Suprapubic skin (tissue), 4 donors: ENCODE measurements around the gene TACR1. TPM values are rescaled to one million over a fixed set of nuclear protein-coding genes. Genes with fewer than 3 reads are reported as not detected.

Source experiments
- DNase-seq, 2 donors: peaks; one replicate each; pipeline ENCODE4 v3.0.0-alpha.2; 2019; ENCODE audit warnings: low spot score in 2 of 2
- H3K27ac ChIP-seq: fragments of 200-600 bp; sonication (generic); one replicate; pipeline ENCODE4 v1.5.1; 2019
- H3K27me3 ChIP-seq: fragments of 200-600 bp; sonication (generic); one replicate; pipeline ENCODE4 v1.5.1; 2019
- H3K36me3 ChIP-seq: fragments of 200-600 bp; sonication (generic); one replicate; pipeline ENCODE4 v1.5.1; 2019
- H3K4me1 ChIP-seq: fragments of 200-600 bp; sonication (generic); one replicate; pipeline ENCODE4 v1.5.1; 2019
- H3K4me3 ChIP-seq: fragments of 200-600 bp; sonication (generic); one replicate; pipeline ENCODE4 v1.5.1; 2019; ENCODE audit warnings: mild to moderate bottlenecking
- H3K9me3 ChIP-seq: fragments of 200-600 bp; sonication (generic); one replicate; pipeline ENCODE4 v1.5.1; 2019
- EP300 ChIP-seq: sonication (generic); formaldehyde crosslinking; IDR thresholded peaks from one replicate; pipeline ENCODE4 v1.6.1; 2017; ENCODE audit warnings: antibody characterized with exemption
- POLR2A ChIP-seq, 2 donors: fragments of 450-650 bp; IDR thresholded peaks; one replicate each; pipeline ENCODE4 v1.6.1; 2017; ENCODE audit warnings: antibody characterized with exemption in 2 of 2, mild to moderate bottlenecking in 2 of 2, moderate library complexity in 2 of 2
- POLR2AphosphoS5 ChIP-seq, 3 donors: sonication (generic); formaldehyde crosslinking; IDR thresholded peaks; one replicate each; pipeline ENCODE4 v1.6.1; 2017; ENCODE audit warnings: antibody characterized with exemption in 3 of 3
- WGBS: methylation state at CpG from one replicate; pipeline ENCODE4 v1.1.5; 2018; 5-methylcytosine and 5-hydroxymethylcytosine counted together
- total RNA-seq, 4 donors: library from RNA; depleted of rRNA; stranded (reverse); fragments of >200 nt; gene quantifications; one replicate each; pipeline ENCODE4 v1.1.0, GENCODE V29; 2016
- TF ChIP-seq, protein P1 (sequence below), 2 donors: fragments of 200-600 bp in 1 of 2; fragments of 450-650 bp in 1 of 2; sonication (generic) in 1 of 2; IDR thresholded peaks; one replicate each; pipeline ENCODE4 v1.5.1; 2016 to 2019; ENCODE audit warnings: antibody characterized with exemption in 2 of 2, mild to moderate bottlenecking in 1 of 2, moderate library complexity in 1 of 2

TACR1 gene
- total RNA-seq, 4 donors from 2014 or later = 0.55 to 4.8 (median 2.4) TPM

DNA sequence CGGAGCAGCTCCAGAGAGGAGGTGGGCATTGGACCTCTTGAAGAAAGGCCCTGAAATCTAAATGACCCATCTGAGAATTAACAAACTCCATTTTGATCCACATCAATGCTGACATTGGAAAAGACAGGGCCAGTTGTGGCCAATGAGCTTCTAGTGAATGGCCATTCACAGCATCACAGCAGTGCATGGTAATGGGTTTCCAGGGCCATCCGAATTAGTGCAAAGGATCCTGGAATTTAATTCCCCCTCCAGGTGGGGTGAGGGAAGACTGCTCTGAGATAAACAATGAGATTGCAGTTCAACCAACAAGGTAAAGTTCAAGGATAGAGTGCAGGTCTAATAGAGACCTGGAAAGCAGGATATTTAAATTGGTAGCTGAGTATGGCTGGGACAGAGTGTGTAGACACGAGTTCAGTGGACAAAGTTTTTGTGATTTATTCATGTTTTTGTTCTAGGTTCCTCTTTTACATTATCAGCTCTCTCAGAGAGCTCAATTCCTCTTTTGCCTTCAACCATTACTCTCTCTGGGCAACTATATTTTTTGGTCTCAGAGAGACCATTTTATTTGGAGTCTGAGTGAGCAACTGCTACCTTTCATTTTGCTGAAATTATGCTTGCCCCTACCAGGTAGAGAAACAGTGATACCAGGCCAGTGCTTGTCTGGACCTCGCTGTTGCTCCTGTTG is 5.0 kb downstream of the TACR1 start:
- H3K27me3 ChIP-seq = peaks cover 30% of the 10 kb centered on the region
- H3K4me1 ChIP-seq = peaks cover 7% of the 10 kb centered on the region
- no peak overlapping the region for H3K4me3 ChIP-seq
- TF ChIP-seq POLR2A (IDR thresholded peaks at IDR 0.05) = no peak
- no peaks in the 10 kb centered on the region for H3K9me3 ChIP-seq
- no peak overlapping the region for H3K27ac ChIP-seq
- H3K36me3 ChIP-seq = no peaks in the 10 kb centered on the region
- WGBS = 75% methylated on average over 4 of the region's 4 CpGs
- DNase-seq = no peak

DNA sequence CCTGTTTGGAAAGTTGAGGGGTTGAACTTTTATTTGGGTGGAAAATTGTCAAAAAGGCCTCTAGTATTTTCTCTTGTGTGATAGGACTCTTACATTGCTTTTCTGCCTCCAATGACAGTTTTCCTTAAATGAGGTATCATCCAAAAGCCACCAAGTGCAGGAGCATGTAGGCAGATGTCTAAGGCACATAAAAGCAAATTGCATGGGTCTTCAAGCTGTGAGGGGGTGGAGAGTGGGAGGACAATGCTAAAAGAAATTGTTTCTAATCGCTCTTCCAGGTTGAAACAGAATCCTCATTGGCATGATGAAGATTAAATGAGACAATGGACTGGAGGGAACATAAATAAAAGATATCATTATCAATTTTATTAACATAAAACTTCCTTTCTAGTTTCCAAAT is 6.8 kb downstream of the TACR1 start:
- Histone ChIP-seq H3K4me1 (no peaks in the 10 kb centered on the region), H3K9me3 (no peaks in the 10 kb centered on the region), H3K27me3 (peaks cover 12% of the 10 kb centered on the region), H3K36me3 (no peaks in the 10 kb centered on the region), H3K27ac (no peak overlapping the region), H3K4me3 (no peak overlapping the region)
- DNase-seq = no peak
- WGBS = 92% methylated on average over 1 of the region's 1 CpG
- TF ChIP-seq, protein P1, sequence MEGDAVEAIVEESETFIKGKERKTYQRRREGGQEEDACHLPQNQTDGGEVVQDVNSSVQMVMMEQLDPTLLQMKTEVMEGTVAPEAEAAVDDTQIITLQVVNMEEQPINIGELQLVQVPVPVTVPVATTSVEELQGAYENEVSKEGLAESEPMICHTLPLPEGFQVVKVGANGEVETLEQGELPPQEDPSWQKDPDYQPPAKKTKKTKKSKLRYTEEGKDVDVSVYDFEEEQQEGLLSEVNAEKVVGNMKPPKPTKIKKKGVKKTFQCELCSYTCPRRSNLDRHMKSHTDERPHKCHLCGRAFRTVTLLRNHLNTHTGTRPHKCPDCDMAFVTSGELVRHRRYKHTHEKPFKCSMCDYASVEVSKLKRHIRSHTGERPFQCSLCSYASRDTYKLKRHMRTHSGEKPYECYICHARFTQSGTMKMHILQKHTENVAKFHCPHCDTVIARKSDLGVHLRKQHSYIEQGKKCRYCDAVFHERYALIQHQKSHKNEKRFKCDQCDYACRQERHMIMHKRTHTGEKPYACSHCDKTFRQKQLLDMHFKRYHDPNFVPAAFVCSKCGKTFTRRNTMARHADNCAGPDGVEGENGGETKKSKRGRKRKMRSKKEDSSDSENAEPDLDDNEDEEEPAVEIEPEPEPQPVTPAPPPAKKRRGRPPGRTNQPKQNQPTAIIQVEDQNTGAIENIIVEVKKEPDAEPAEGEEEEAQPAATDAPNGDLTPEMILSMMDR (IDR thresholded peaks at IDR 0.05) = no peak
- TF ChIP-seq POLR2AphosphoS5 (IDR thresholded peaks at IDR 0.05) = no peak
- no peak for TF ChIP-seq EP300
- no peak for TF ChIP-seq POLR2A (IDR thresholded peaks at IDR 0.05)

DNA sequence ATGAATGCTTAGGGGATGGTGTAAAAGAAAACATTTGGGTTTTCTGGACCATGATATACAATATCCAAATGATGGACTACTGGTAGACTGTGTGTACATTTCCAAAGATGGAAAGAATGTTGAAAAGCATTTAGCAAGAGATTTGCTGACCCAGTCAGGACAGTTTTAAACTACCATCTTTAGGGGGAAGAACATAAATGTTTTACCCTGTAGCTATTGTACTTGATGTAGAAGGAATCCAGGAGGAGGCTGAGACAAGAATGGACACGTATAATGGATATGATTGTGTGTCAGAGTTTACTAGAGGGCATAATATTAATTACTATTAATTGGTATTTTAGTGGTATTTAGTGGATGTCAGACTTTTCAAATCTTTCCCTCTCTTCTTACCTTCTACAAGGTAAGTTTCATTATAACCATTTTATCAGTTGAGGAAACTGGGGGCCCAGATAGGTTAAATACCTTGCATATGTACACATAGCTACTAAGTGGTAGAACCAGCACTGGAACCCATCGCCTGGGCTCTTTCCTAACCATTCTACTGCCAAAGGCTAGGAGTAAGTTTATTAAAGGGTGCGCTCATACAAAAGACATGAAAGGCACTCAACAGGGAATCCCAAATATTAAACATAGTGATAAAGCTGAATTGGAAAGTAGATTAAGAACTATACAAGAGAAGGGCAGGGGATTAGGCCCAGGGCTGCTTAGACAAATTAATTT is 8.9 kb downstream of the TACR1 start:
- DNase-seq = no peak
- Histone ChIP-seq H3K27me3 (no peaks in the 10 kb centered on the region), H3K4me3 (no peak overlapping the region), H3K9me3 (no peaks in the 10 kb centered on the region), H3K27ac (no peak overlapping the region), H3K36me3 (no peaks in the 10 kb centered on the region), H3K4me1 (no peaks in the 10 kb centered on the region)
- 79% methylated on average over 3 of the region's 3 CpGs for WGBS
- TF ChIP-seq EP300 = no peak
- TF ChIP-seq POLR2A (IDR thresholded peaks at IDR 0.05) = no peak
- TF ChIP-seq, protein P1 (IDR thresholded peaks at IDR 0.05) = no peak
- TF ChIP-seq POLR2AphosphoS5 (IDR thresholded peaks at IDR 0.05) = no peak

DNA sequence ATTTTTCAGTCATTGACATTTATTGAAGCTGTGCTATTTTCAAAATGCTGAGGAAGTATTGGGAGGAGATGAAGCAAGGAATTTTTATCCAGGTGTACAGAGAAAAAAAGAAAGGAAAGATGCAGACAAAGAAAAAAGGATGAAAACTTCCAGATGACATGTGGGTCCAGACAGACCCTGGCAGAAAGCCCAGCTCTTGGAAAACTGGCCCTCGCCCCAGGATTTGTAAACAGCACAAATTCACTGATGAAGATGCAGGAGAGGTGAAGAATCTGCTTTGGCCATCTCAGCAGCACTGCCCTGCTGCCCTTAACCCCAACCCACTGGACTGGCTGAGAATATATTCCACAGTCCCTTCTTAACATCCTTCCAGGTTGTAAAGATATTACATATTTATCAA is 12.5 kb downstream of the TACR1 start:
- H3K4me1 ChIP-seq = no peaks in the 10 kb centered on the region
- no peak overlapping the region for H3K27ac ChIP-seq
- DNase-seq = no peak
- no peak overlapping the region for H3K4me3 ChIP-seq
- H3K9me3 ChIP-seq = no peaks in the 10 kb centered on the region
- WGBS = 10% methylated on average over 1 of the region's 1 CpG
- H3K27me3 ChIP-seq = no peaks in the 10 kb centered on the region
- TF ChIP-seq, protein P1 (IDR thresholded peaks at IDR 0.05) = no peak
- TF ChIP-seq POLR2A (IDR thresholded peaks at IDR 0.05) (no peak), POLR2AphosphoS5 (IDR thresholded peaks at IDR 0.05) (no peak), EP300 (no peak)
- no peaks in the 10 kb centered on the region for H3K36me3 ChIP-seq

DNA sequence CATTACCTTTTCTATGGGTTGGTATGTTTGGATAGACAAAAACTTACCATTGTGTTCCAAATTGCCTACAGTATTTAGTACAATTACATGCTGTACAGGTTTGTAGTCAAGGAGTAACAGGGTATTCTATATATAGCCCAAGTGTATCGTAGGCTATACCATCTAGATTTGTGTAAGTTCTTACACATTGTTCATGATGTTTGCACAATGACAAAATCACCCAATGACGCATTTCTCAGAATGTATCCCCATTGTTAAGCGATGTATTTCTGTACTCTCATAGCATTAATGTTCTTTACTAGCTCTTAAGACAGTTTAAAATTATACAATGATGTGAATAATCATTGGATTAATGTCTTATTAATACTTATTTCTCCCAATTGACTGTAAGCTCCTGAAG is 16.7 kb downstream of the TACR1 start:
- Histone ChIP-seq H3K4me3 (no peak overlapping the region), H3K36me3 (no peaks in the 10 kb centered on the region), H3K9me3 (no peaks in the 10 kb centered on the region), H3K4me1 (no peaks in the 10 kb centered on the region), H3K27me3 (no peaks in the 10 kb centered on the region), H3K27ac (no peak overlapping the region)
- WGBS = 94% methylated on average over 3 of the region's 3 CpGs
- DNase-seq = no peak
- TF ChIP-seq, protein P1 (IDR thresholded peaks at IDR 0.05) = no peak
- TF ChIP-seq EP300 (no peak), POLR2A (IDR thresholded peaks at IDR 0.05) (no peak), POLR2AphosphoS5 (IDR thresholded peaks at IDR 0.05) (no peak)
